ENCODE measurements around the gene DIPK1A. TPM values are rescaled to one million over a fixed set of nuclear protein-coding genes. Genes with fewer than 3 reads are reported as not detected.

DIPK1A gene
- 16.0 and 16.7 TPM in 2 replicates for total RNA-seq

- no peaks in the 10 kb centered on the region for H3K27me3 Mint-ChIP-seq
- ChIA-PET CTCF (interaction anchor here (0.8 to 8.7 kb wide), 14 partner anchors 8 to 129 kb away, joined by 3 to 199 read pairs (median 13); partner anchors contain the start of genes MTF2 and RPL5), POLR2A (interaction anchor here (0.6 to 6.1 kb wide), 31 partner anchors 9 to 890 kb away, joined by 3 to 375 read pairs (median 6); partner anchors contain the start of genes DR1, EVI5, MTF2 and RPL5)
- intact Hi-C loops (cut with micrococcal nuclease) = loop anchor here (1.0 to 5.0 kb wide), 6 partner anchors 34 to 886 kb away; partner anchors contain the start of genes CCDC18, DR1, EVI5 and TMED5
- peaks cover 21% of the 10 kb centered on the region for H3K36me3 Mint-ChIP-seq (ENCODE audit: low read depth)
- peaks cover 40% of the 10 kb centered on the region for H3K4me1 Mint-ChIP-seq
- no peak for TF ChIP-seq CTCF (IDR thresholded peaks at IDR 0.05)
- DNase-seq (peak; percentile 79), ATAC-seq (ENCODE audit: low read depth) (peak; percentile 63)
- peak within 1 kb of the TSS; percentile 96 for H3K4me3 Mint-ChIP-seq
- H3K9me3 Mint-ChIP-seq = no peaks in the 10 kb centered on the region
- H3K27ac Mint-ChIP-seq = peak within 1 kb of the TSS; percentile 98
These were observed at the start of gene DIPK1A for GRCh38 chr1:92961131-92961895. Gene DIPK1A, minus strand, starts transcription at chr1:92961462. Its CDS starts 33 bp downstream, at chr1:92961429.

GRCh38 chr1:93007941-93008577 is 46.8 kb upstream of the DIPK1A start:
- ATAC-seq (ENCODE audit: low read depth) (no peak), DNase-seq (no peak)
- H3K27me3 Mint-ChIP-seq = no peaks in the 10 kb centered on the region
- no peak overlapping the region for H3K4me3 Mint-ChIP-seq
- TF ChIP-seq CTCF (IDR thresholded peaks at IDR 0.05) = no peak
- no peaks in the 10 kb centered on the region for H3K9me3 Mint-ChIP-seq
- H3K4me1 Mint-ChIP-seq = peaks cover 17% of the 10 kb centered on the region
- H3K27ac Mint-ChIP-seq = no peak overlapping the region
- POLR2A ChIA-PET = interaction anchor here (0.6 kb wide), 1 partner anchor 129 kb away, joined by 3 read pairs; no protein-coding TSS in a partner anchor
- intact Hi-C loops (cut with micrococcal nuclease) = no loop called here
- CTCF ChIA-PET = interaction anchor here (1.8 kb wide), 1 partner anchor 14 kb away, joined by 7 read pairs; no protein-coding TSS in a partner anchor
- H3K36me3 Mint-ChIP-seq (ENCODE audit: low read depth) = no peaks in the 10 kb centered on the region

GRCh38 chr1:93005252-93005598 is 44.0 kb upstream of the DIPK1A start:
- no peaks in the 10 kb centered on the region for H3K36me3 Mint-ChIP-seq (ENCODE audit: low read depth)
- peak overlapping the region; percentile 53 for H3K27ac Mint-ChIP-seq
- POLR2A ChIA-PET = no interaction called here
- no peak for DNase-seq
- H3K9me3 Mint-ChIP-seq = no peaks in the 10 kb centered on the region
- H3K27me3 Mint-ChIP-seq = no peaks in the 10 kb centered on the region
- intact Hi-C loops (cut with micrococcal nuclease) = no loop called here
- no peak for TF ChIP-seq CTCF (IDR thresholded peaks at IDR 0.05)
- H3K4me3 Mint-ChIP-seq = peak overlapping the region; percentile 35
- CTCF ChIA-PET = interaction anchor here (0.9 to 1.7 kb wide), 3 partner anchors 11 to 45 kb away, joined by 3 to 5 read pairs (median 4); no protein-coding TSS in a partner anchor
- ATAC-seq (ENCODE audit: low read depth) = peak; percentile 60
- H3K4me1 Mint-ChIP-seq = peaks cover 17% of the 10 kb centered on the region

- no peak for TF ChIP-seq CTCF (IDR thresholded peaks at IDR 0.05)
- ChIA-PET POLR2A (no interaction called here), CTCF (interaction anchor here (0.6 to 1.7 kb wide), 5 partner anchors 10 to 146 kb away, joined by 3 to 5 read pairs (median 4); no protein-coding TSS in a partner anchor)
- H3K36me3 Mint-ChIP-seq (ENCODE audit: low read depth) = no peaks in the 10 kb centered on the region
- peak; percentile 25 for ATAC-seq (ENCODE audit: low read depth)
- H3K4me1 Mint-ChIP-seq = peaks cover 17% of the 10 kb centered on the region
- H3K27ac Mint-ChIP-seq = peak overlapping the region; percentile 53
- no peak for DNase-seq
- no peaks in the 10 kb centered on the region for H3K27me3 Mint-ChIP-seq
- no peak overlapping the region for H3K4me3 Mint-ChIP-seq
- intact Hi-C loops (cut with micrococcal nuclease) = no loop called here
- no peaks in the 10 kb centered on the region for H3K9me3 Mint-ChIP-seq
These were observed 43.4 kb upstream of the DIPK1A start for GRCh38 chr1:93004566-93005251.
